NK-92 treated with Interleukin-12 subunit alpha and Interleukin-12 subunit beta, amount 100 ng/mL, for 24 hours (cell line): ENCODE measurements around the gene LHX2.

Experiments
- DNase-seq: peaks from one replicate; lab custom pipeline; 2025; lab: John Stamatoyannopoulos, UW

Gene LHX2

GRCh38 chr9:124062172-124062571 is 50.6 kb downstream of the LHX2 start:
- DNase-seq = no peak

GRCh38 chr9:124066783-124067577 is 55.4 kb downstream of the LHX2 start:
- no peak for DNase-seq

GRCh38 chr9:124068251-124068650 is 56.7 kb downstream of the LHX2 start:
- no peak for DNase-seq

- DNase-seq = no peak
These were observed 63.2 kb downstream of the LHX2 start for GRCh38 chr9:124074746-124075145.

- DNase-seq = no peak
These were observed 64.2 kb downstream of the LHX2 start for GRCh38 chr9:124075761-124076160.

GRCh38 chr9:124077915-124078572 is 66.5 kb downstream of the LHX2 start:
- no peak for DNase-seq

GRCh38 chr9:124078641-124079040 is 67.1 kb downstream of the LHX2 start:
- no peak for DNase-seq

GRCh38 chr9:124079176-124079925 is 67.8 kb downstream of the LHX2 start:
- DNase-seq = no peak

GRCh38 chr9:124082622-124083021 is 71.1 kb downstream of the LHX2 start:
- DNase-seq = no peak
